Measurements from ENCODE around the gene C1QTNF8. TPM values are rescaled to one million over a fixed set of nuclear protein-coding genes. Genes with fewer than 3 reads are reported as not detected.

Gene C1QTNF8
- polyA plus RNA-seq, 2 of the 4 experiments (the other 2 are of a cell fraction): not detected

DNA sequence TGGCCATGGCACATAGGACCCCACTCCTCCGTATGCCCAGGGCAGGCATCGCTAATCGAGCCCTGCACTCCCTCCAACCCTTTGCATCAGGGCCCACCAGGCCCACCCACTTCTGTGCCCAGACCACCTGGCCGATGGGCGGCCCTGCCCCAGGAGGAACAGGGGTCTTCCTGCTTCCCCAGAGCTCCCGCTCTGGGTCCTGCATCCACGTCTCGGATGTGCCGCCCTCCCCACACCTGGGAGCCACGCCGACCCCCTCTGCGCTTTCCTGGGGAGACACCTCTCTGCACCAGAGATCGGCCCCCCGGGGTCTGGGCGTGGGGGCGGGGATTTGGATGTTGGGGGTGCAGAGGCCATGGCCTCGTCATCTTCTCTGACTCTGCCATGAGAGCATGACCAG, 44.6 kb downstream of the C1QTNF8 start:
- no peak for DNase-seq (ENCODE audit: low read depth in 1 of 2, low spot score in 1 of 2)
- no peak overlapping the region for H3K4me3 ChIP-seq
- no peak for FAIRE-seq
- POLR2A ChIA-PET: no interaction called here
- no peaks in the 10 kb centered on the region for H3K9me3 ChIP-seq
- H3K4me2 ChIP-seq: no peak overlapping the region
- peaks cover 15% of the 10 kb centered on the region for H3K4me1 ChIP-seq
- TF ChIP-seq KDM1A (IDR thresholded peaks at IDR 0.05; ENCODE audit: low read depth) (no peak), CHD4 (IDR thresholded peaks at IDR 0.05; ENCODE audit: borderline replicate concordance) (no peak), NPAS2 (CRISPR knock-in tag; IDR thresholded peaks at IDR 0.05; ENCODE audit: borderline replicate concordance) (no peak), HES2 (IDR thresholded peaks at IDR 0.05) (no peak), CHD2 (IDR thresholded peaks at IDR 0.05; ENCODE audit: low read length, partially characterized antibody) (no peak)
- TF ChIP-seq, protein P1, sequence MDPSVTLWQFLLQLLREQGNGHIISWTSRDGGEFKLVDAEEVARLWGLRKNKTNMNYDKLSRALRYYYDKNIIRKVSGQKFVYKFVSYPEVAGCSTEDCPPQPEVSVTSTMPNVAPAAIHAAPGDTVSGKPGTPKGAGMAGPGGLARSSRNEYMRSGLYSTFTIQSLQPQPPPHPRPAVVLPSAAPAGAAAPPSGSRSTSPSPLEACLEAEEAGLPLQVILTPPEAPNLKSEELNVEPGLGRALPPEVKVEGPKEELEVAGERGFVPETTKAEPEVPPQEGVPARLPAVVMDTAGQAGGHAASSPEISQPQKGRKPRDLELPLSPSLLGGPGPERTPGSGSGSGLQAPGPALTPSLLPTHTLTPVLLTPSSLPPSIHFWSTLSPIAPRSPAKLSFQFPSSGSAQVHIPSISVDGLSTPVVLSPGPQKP (IDR thresholded peaks at IDR 0.05; ENCODE audit: low read depth, low read length): no peak
- ATAC-seq: no peak
- CTCF ChIA-PET: interaction anchor here (1.0 to 1.6 kb wide), 2 partner anchors 237 to 238 kb away, joined by 4 to 5 read pairs; no protein-coding TSS in a partner anchor
- H3K27ac ChIP-seq: no peak overlapping the region
- WGBS (ENCODE audit: missing lambda C conversion rate): 60% methylated on average over 6 of the region's 17 CpGs

DNA sequence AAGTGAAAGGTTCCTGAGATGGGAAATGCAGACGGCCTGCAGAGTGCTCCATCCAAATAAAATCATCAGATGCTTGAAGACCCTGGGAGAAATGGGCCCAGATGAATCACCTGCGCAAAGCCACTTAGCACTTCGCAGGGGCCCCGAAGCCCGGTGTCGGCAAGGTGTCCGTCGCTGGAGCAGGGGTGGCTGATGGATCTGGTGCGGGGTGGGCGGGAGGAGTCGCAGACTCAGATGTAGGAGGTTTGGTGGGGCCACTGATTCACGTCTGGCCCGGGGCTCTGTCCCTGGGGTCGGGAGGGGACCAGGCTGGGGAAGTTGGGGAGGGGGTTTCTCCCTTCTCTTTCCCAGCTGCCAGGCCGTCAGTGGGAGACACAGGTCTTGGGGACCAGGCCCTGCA, 45.1 kb downstream of the C1QTNF8 start:
- DNase-seq (ENCODE audit: low read depth in 1 of 2, low spot score in 1 of 2) (no peak), ATAC-seq (no peak), FAIRE-seq (no peak)
- ChIA-PET CTCF (no interaction called here), POLR2A (no interaction called here)
- TF ChIP-seq ESRRA (IDR thresholded peaks at IDR 0.05; ENCODE audit: borderline replicate concordance, low read length) (no peak), GATA3 (IDR thresholded peaks at IDR 0.05; ENCODE audit: borderline replicate concordance) (no peak), PHF8 (IDR thresholded peaks at IDR 0.05; ENCODE audit: borderline replicate concordance, low read depth) (no peak), JUN (IDR thresholded peaks at IDR 0.05) (no peak), RFX5 (IDR thresholded peaks at IDR 0.05) (no peak), CHD4 (IDR thresholded peaks at IDR 0.05; ENCODE audit: borderline replicate concordance) (no peak)
- TF ChIP-seq, protein P2, sequence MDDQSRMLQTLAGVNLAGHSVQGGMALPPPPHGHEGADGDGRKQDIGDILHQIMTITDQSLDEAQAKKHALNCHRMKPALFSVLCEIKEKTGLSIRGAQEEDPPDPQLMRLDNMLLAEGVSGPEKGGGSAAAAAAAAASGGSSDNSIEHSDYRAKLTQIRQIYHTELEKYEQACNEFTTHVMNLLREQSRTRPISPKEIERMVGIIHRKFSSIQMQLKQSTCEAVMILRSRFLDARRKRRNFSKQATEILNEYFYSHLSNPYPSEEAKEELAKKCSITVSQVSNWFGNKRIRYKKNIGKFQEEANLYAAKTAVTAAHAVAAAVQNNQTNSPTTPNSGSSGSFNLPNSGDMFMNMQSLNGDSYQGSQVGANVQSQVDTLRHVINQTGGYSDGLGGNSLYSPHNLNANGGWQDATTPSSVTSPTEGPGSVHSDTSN (IDR thresholded peaks at IDR 0.05): no peak
- TF ChIP-seq, protein P3, sequence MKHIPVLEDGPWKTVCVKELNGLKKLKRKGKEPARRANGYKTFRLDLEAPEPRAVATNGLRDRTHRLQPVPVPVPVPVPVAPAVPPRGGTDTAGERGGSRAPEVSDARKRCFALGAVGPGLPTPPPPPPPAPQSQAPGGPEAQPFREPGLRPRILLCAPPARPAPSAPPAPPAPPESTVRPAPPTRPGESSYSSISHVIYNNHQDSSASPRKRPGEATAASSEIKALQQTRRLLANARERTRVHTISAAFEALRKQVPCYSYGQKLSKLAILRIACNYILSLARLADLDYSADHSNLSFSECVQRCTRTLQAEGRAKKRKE (CRISPR knock-in tag; IDR thresholded peaks at IDR 0.05; ENCODE audit: low read depth): no peak
- Histone ChIP-seq H3K4me2 (no peak overlapping the region), H3K4me3 (no peak overlapping the region), H3K9me3 (no peaks in the 10 kb centered on the region), H3K27ac (no peak overlapping the region), H3K4me1 (peaks cover 15% of the 10 kb centered on the region)
- WGBS (ENCODE audit: missing lambda C conversion rate): 79% methylated on average over 14 of the region's 15 CpGs

DNA sequence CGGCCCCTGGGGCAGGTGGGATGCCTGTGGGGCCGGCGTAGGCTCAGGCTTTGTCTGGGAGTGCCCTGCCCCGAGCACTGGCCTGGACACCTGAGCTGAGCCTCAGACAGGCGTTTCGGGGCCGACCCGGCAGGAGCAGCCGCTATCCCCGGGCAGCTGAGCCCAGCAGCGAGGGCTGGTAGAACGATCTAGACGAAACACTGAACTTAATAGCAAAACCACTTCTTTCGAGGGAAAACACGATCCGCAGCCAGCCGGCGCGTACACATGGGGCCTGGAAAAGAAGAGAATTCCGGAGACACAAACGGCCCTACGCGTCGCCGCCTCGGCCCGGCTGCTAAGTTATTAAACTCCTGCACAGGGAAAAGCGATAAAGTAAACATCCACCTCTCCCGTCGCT, 45.5 kb downstream of the C1QTNF8 start:
- DNase-seq (ENCODE audit: low read depth in 1 of 2, low spot score in 1 of 2): no peak
- TF ChIP-seq HOXB5 (CRISPR knock-in tag; IDR thresholded peaks at IDR 0.05) (no peak), NFE2L2 (conservative IDR thresholded peaks at IDR 0.05; ENCODE audit: low read length) (no peak), RFX5 (IDR thresholded peaks at IDR 0.05) (no peak), MAFK (IDR thresholded peaks at IDR 0.05; ENCODE audit: partially characterized antibody) (no peak), CBX8 (IDR thresholded peaks at IDR 0.05) (no peak)
- TF ChIP-seq, protein P4, sequence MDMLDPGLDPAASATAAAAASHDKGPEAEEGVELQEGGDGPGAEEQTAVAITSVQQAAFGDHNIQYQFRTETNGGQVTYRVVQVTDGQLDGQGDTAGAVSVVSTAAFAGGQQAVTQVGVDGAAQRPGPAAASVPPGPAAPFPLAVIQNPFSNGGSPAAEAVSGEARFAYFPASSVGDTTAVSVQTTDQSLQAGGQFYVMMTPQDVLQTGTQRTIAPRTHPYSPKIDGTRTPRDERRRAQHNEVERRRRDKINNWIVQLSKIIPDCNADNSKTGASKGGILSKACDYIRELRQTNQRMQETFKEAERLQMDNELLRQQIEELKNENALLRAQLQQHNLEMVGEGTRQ (IDR thresholded peaks at IDR 0.05): no peak
- no peak overlapping the region for H3K4me2 ChIP-seq
- H3K4me1 ChIP-seq: peaks cover 15% of the 10 kb centered on the region
- no peak for FAIRE-seq
- 89% methylated on average over 24 of the region's 30 CpGs for WGBS (ENCODE audit: missing lambda C conversion rate)
- POLR2A ChIA-PET: no interaction called here
- H3K27ac ChIP-seq: no peak overlapping the region
- CTCF ChIA-PET: interaction anchor here (1.1 kb wide), 1 partner anchor 8 kb away, joined by 4 read pairs; no protein-coding TSS in a partner anchor
- H3K9me3 ChIP-seq: no peaks in the 10 kb centered on the region
- H3K4me3 ChIP-seq: no peak overlapping the region
- no peak for ATAC-seq

Measured in A549 (cell line).